T-helper 2 cell treated with Interferon-gamma antibody and Interleukin-4, amounts not matched to agents 100 ng/mL and 5 ng/mL, for 36 hours (primary cell): ENCODE measurements around the gene KNDC1. TPM values are rescaled to one million over a fixed set of nuclear protein-coding genes. Genes with fewer than 3 reads are reported as not detected.
"Not testable (repeated sequence)": the region's sequence is repeated elsewhere in the genome, so short reads cannot be mapped to it uniquely, and the experiment has no call there.

Experiments used
- intact Hi-C: fragments of 100-400 bp; cut with micrococcal nuclease; formaldehyde crosslinking; loops from one replicate; pipeline ENCODE4 v1.15.1; 2023
- total RNA-seq: library from RNA; stranded (reverse); gene quantifications from 2 replicates; pipeline ENCODE4 v1.2.3, GENCODE V29; 2022

Gene KNDC1
- total RNA-seq, 1 donor from 2014 or later: 0.57 TPM

GRCh38 chr10:133126431-133127290 is 33.4 kb upstream of the KNDC1 start:
- intact Hi-C loops: no loop called here

- intact Hi-C loops: no loop called here
Observed at GRCh38 chr10:133127291-133128125, 32.5 kb upstream of the KNDC1 start.

GRCh38 chr10:133128126-133129070 is 31.6 kb upstream of the KNDC1 start:
- intact Hi-C loops: no loop called here

GRCh38 chr10:133129071-133129858 is 30.8 kb upstream of the KNDC1 start:
- intact Hi-C loops: no loop called here

- intact Hi-C loops: no loop called here
Observed at GRCh38 chr10:133129859-133130495, 30.0 kb upstream of the KNDC1 start.

GRCh38 chr10:133130602-133131001 is 29.4 kb upstream of the KNDC1 start:
- intact Hi-C loops: no loop called here

GRCh38 chr10:133131053-133131452 is 29.0 kb upstream of the KNDC1 start:
- intact Hi-C loops: no loop called here

GRCh38 chr10:133131734-133132472 is 28.1 kb upstream of the KNDC1 start:
- intact Hi-C loops: no loop called here

GRCh38 chr10:133132473-133133291 is 27.3 kb upstream of the KNDC1 start:
- intact Hi-C loops: no loop called here

- intact Hi-C loops: no loop called here
Observed at GRCh38 chr10:133133471-133134231, 26.4 kb upstream of the KNDC1 start.

GRCh38 chr10:133134411-133135115 is 25.5 kb upstream of the KNDC1 start:
- intact Hi-C loops: no loop called here

- intact Hi-C loops: no loop called here
Observed at GRCh38 chr10:133135116-133135465, 24.9 kb upstream of the KNDC1 start.

- intact Hi-C loops: not testable (repeated sequence)
Observed at GRCh38 chr10:133137486-133138145, 22.4 kb upstream of the KNDC1 start.

GRCh38 chr10:133139551-133140065 is 20.4 kb upstream of the KNDC1 start:
- intact Hi-C loops: loop anchor here (5.0 to 10.0 kb wide), 3 partner anchors 88 to 197 kb away; partner anchors contain the start of genes ADAM8 and CFAP46

GRCh38 chr10:133140417-133141143 is 19.4 kb upstream of the KNDC1 start:
- intact Hi-C loops: loop anchor here (5.0 to 10.0 kb wide), 3 partner anchors 87 to 198 kb away; partner anchors contain the start of genes ADAM8 and CFAP46
